IPS-15b (cell line): Measurements from ENCODE around the gene TMX4.
"Not testable (repeated sequence)": the region's sequence is repeated elsewhere in the genome, so short reads cannot be mapped to it uniquely, and the experiment has no call there.

Experiments
- H3K27me3 ChIP-seq: one replicate; pipeline ENCODE4 v1.6.1; 2013; ENCODE audit warnings: low read length; ENCODE audit not compliant: control insufficient read depth, insufficient read depth
- H3K36me3 ChIP-seq: one replicate; pipeline ENCODE4 v1.6.1; 2013; ENCODE audit warnings: low read length; ENCODE audit not compliant: control insufficient read depth, insufficient read depth
- H3K4me1 ChIP-seq: one replicate; pipeline ENCODE4 v1.6.1; 2013; ENCODE audit warnings: mild to moderate bottlenecking, low read length; ENCODE audit not compliant: control insufficient read depth, insufficient read depth
- H3K4me3 ChIP-seq: one replicate; pipeline ENCODE4 v1.5.1; 2013; ENCODE audit warnings: low read depth, low read length
- H3K9ac ChIP-seq: one replicate; pipeline ENCODE4 v1.6.1; 2013; ENCODE audit warnings: low read depth, mild to moderate bottlenecking, low read length
- H3K9me3 ChIP-seq: one replicate; pipeline ENCODE4 v1.6.1; 2013; ENCODE audit warnings: mild to moderate bottlenecking, low read length; ENCODE audit not compliant: control insufficient read depth, insufficient read depth

The TMX4 gene

DNA sequence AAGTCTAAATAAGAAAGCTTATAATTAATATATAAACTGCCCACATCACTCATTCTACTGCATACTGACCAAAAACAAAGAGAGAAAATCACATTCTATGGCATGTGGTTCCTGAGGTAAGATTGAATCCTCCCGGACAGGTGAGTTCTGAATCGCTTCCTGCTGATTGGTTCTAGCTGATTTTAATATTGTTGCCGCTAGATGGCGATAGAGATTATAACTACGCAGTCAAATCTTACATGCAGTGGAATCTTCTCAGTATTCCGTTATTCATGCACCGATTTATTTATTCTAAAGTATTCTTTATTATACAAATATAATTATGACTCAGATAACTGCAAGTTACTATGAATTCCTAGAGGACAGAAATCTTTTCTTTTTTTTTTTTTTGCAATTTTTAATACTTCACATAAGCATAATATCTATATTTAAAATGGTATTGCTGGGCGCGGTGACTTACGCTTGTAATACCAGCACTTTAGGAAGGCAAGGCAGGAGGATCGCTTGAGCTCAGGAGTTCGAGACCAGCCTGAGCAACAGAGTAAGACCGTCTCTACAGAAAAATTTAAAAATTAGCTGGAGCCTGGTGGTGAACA, 24.2 kb upstream of the TMX4 start:
- Histone ChIP-seq H3K36me3 (no peaks in the 10 kb centered on the region), H3K27me3 (no peaks in the 10 kb centered on the region), H3K9ac (no peak overlapping the region), H3K4me1 (no peaks in the 10 kb centered on the region), H3K4me3 (no peak overlapping the region), H3K9me3 (no peaks in the 10 kb centered on the region)

DNA sequence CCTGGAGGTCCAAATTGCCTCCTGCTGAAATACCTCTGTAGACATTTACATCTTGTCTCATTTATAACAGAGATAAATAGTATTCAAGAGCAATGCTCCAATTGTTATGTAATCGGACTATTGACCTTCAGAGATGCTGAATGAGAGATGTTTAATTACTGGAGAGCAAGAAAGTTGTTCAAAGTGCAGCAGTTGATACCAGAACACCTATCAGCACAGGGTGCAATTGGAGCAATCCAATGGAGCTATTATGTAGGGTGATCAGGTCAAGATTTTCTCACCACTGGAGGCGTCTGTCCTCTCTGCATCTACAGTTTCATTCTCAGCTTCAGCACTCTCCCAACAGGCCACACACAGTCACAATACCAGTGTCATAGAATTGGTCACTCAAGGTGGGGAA, 19.5 kb upstream of the TMX4 start:
- Histone ChIP-seq H3K4me3 (no peak overlapping the region), H3K4me1 (no peaks in the 10 kb centered on the region), H3K9me3 (no peaks in the 10 kb centered on the region), H3K9ac (no peak overlapping the region), H3K27me3 (no peaks in the 10 kb centered on the region), H3K36me3 (no peaks in the 10 kb centered on the region)

DNA sequence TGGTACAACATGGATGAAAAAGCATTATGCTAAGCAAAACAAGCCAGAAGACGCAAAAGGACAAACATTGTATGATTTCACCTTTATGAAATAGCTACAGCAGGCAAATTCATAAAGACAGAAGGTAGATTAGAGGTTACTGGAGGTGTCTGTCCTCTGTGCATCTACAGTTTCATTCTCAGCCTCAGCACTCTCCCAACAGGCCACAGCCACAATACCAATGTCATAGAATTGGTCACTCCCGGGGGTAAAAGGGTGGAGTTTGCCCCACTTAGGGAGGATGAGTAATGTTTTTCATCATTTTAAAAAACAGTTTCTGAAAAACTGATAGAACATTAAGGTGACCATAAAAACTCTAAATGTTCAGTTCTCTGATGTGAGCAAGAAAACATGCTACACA, 17.2 kb upstream of the TMX4 start:
- no peak overlapping the region for H3K9ac ChIP-seq
- H3K4me3 ChIP-seq = no peak overlapping the region
- no peaks in the 10 kb centered on the region for H3K36me3 ChIP-seq
- H3K4me1 ChIP-seq = no peaks in the 10 kb centered on the region
- H3K9me3 ChIP-seq = no peaks in the 10 kb centered on the region
- no peaks in the 10 kb centered on the region for H3K27me3 ChIP-seq

DNA sequence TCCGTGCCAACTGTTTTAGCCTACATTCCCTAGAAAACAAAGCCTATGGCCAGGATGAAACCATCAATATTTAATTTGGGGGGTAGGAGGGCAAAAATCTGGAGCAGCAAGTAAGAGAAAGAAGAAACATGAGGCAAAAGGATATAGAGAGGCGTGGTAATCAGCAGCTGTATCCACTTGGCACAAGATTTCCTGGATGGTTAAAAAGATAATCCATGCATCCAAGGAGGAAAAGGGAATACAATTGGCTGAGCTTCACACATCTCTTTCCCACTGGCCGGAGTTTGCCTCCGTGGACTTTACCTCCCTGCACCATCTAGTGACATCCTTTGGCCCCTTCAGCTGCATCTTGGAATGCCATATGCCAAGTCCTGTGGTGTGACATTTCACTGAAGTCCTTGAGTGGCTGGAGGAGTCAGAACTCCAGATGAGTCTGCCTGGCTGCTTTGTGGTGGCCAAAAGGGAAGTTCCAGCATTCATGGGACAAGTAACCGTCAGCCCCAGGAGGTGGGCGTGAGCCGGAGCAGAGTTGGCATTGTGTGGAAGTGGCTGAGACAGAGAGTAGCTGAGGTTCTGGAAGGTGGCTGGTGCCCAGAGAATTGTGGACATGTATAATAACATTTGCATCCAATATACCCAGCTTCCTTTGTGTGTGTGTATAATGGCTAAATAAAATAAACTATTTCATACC, 13.7 kb upstream of the TMX4 start:
- H3K9me3 ChIP-seq = no peaks in the 10 kb centered on the region
- H3K4me3 ChIP-seq = no peak overlapping the region
- no peaks in the 10 kb centered on the region for H3K36me3 ChIP-seq
- H3K27me3 ChIP-seq = no peaks in the 10 kb centered on the region
- no peak overlapping the region for H3K9ac ChIP-seq
- no peaks in the 10 kb centered on the region for H3K4me1 ChIP-seq

DNA sequence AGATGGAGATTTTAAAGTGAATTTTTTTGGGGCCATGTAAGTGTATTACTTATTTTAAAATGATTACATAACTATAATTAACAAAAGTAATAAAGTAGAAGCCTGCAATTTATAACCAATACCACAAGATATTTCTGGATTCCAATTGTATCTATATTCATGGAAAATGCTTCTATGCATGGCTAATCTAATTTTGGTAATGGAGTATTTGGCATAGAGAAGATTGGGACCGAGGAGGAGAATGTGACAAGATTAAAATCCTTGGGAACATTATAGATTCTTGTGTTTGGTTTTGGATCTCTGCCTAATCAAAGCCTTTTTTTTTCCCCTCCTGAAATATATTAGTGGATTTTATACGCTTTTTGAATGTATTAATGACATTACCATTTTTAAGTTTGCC, 12.9 kb upstream of the TMX4 start:
- no peaks in the 10 kb centered on the region for H3K36me3 ChIP-seq
- no peak overlapping the region for H3K9ac ChIP-seq
- H3K4me3 ChIP-seq = no peak overlapping the region
- H3K27me3 ChIP-seq = no peaks in the 10 kb centered on the region
- H3K4me1 ChIP-seq = no peaks in the 10 kb centered on the region
- H3K9me3 ChIP-seq = no peaks in the 10 kb centered on the region

DNA sequence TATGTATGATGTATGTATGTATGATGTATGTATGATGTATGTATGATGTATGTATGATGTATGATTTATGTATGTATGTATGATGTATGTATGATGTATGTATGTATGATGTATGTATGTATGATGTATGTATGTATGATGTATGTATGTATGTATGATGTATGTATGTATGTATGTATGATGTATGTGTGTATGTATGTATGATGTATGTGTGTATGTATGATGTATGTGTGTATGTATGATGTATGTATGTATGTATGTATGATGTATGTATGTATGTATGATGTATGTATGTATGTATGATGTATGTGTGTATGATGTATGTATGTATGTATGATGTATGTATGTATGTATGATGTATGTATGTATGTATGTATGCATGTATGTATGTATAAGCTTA, 12.0 kb upstream of the TMX4 start:
- not testable (repeated sequence) for H3K9me3 ChIP-seq, H3K27me3 ChIP-seq, H3K9ac ChIP-seq, H3K4me1 ChIP-seq, H3K36me3 ChIP-seq, H3K4me3 ChIP-seq

DNA sequence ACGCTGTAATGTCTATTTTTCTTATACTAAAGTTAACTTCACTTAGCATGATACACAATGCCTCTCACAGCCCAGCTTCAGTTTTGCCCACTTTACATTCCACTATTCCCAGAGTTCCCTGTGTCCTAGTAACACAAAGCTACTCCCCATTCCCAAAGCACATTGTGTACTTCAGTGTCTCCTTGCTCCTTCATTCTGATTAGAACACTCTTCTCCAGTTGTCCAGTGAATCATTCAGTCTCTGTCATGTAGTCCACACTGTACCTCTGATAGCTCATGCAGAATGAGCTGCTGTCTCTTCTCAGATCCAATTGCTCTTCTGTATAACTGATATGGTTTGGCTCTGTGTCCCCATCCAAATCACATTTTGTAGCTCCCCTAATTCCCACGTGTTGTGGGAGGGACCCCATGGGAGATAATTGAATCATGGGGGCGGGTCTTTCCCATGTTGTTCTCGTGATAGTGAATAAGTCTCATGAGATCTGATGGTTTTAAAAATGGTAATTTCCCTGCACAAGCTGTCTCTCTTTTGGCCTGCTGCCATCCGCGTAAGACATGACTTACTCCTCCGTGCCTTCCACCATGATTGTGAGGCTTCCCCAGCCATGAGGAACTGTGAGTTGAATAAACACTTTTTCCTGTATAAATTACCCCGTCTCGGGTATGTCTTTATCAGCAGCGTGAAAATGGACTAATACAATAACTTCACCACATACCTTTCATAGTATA, 2.1 kb upstream of the TMX4 start:
- no peaks in the 10 kb centered on the region for H3K4me1 ChIP-seq
- H3K9ac ChIP-seq = no peak overlapping the region
- H3K36me3 ChIP-seq = no peaks in the 10 kb centered on the region
- H3K9me3 ChIP-seq = no peaks in the 10 kb centered on the region
- no peak overlapping the region for H3K4me3 ChIP-seq
- H3K27me3 ChIP-seq = peaks cover 14% of the 10 kb centered on the region

DNA sequence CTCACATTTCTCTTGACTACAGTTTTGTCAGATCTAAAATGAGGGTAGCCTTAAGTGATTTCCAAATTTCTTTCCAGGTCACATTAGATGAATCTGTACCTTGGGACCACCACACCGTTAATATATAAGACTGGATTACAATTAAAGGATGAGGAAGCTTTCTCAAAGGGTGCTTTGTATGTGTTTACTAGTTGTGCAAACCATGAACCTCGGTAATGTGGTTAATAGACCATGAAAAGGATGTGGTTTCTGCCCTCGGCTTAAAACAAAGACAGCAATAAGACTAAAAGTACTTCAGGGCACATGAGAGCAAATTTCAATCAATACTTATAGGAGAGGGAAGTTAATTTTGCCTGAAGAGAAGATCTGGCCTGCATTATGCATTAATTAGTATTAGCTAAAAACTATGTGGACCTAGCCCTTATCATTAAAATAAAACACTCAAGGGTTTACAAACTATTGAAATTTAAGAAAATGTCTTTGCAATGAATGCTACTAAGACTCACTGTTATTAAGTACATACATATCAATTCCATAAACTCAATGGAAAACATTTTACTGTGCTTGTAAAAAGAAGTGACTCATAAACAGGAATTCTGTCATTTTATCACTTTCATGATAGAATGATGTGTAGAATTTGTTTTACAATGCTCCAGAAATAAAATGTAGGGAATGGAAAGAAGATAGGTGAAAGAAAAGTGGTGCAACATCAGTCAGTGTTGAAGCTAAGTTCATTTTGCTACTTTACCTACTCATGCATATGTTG, 936 bp upstream of the TMX4 start:
- Histone ChIP-seq H3K9ac (no peak overlapping the region), H3K4me3 (peak overlapping the region; percentile 88), H3K4me1 (no peaks in the 10 kb centered on the region), H3K9me3 (no peaks in the 10 kb centered on the region), H3K36me3 (no peaks in the 10 kb centered on the region), H3K27me3 (peaks cover 14% of the 10 kb centered on the region)

DNA sequence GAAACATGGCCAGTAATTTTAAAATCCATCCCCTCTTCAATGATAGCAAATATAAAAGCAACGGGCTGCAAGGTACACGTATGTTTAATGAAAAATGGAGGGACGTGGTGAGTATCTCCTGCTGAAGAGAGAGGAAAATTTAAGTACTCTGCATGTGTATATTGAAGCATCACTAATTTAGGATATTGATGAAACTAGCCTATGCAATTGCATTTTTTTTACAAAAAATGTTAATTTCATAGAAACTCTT, 362 bp upstream of the TMX4 start:
- H3K4me3 ChIP-seq = peak overlapping the region; percentile 88
- peaks cover 14% of the 10 kb centered on the region for H3K27me3 ChIP-seq
- no peak overlapping the region for H3K9ac ChIP-seq
- no peaks in the 10 kb centered on the region for H3K36me3 ChIP-seq
- H3K4me1 ChIP-seq = no peaks in the 10 kb centered on the region
- H3K9me3 ChIP-seq = no peaks in the 10 kb centered on the region

DNA sequence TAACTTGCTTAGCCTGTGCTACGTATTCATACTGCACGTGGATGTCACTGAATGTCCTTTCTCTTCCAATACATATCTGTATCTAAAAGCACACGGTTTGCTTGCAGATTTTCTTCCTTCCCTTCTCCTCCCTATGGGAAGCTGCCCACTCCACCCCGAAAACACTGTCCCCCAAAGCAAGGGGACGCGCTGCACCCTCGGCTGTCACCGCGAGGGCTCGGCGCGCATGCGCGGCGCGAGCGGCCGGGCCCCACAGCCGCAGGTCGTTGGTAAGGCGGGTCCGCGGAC, 659 bp downstream of the TMX4 start:
- no peaks in the 10 kb centered on the region for H3K4me1 ChIP-seq
- no peaks in the 10 kb centered on the region for H3K36me3 ChIP-seq
- H3K27me3 ChIP-seq = peaks cover 14% of the 10 kb centered on the region
- H3K4me3 ChIP-seq = peak overlapping the region; percentile 88
- no peaks in the 10 kb centered on the region for H3K9me3 ChIP-seq
- H3K9ac ChIP-seq = peak overlapping the region; percentile 63

DNA sequence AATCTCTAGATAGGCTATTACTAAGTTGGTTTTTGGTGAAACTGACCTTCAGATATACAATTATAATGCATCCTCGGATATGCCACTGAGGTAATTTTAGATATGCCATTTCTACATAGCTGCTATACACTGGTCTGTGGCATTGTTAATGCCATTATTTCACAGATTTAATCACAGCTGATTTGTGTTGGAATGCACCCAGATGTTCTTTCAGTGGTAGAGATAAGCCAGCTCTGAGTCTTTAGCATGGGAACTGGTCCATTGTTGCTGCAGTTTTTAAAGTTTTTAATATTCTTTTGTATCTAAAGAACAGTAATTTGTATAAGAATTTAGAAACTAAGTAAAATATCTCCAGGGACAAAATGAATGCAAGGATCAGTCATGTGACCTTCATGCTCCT, 6.8 kb downstream of the TMX4 start:
- no peaks in the 10 kb centered on the region for H3K9me3 ChIP-seq
- no peak overlapping the region for H3K9ac ChIP-seq
- peaks cover under 1% of the 10 kb centered on the region for H3K4me1 ChIP-seq
- no peaks in the 10 kb centered on the region for H3K36me3 ChIP-seq
- no peak overlapping the region for H3K4me3 ChIP-seq
- no peaks in the 10 kb centered on the region for H3K27me3 ChIP-seq

DNA sequence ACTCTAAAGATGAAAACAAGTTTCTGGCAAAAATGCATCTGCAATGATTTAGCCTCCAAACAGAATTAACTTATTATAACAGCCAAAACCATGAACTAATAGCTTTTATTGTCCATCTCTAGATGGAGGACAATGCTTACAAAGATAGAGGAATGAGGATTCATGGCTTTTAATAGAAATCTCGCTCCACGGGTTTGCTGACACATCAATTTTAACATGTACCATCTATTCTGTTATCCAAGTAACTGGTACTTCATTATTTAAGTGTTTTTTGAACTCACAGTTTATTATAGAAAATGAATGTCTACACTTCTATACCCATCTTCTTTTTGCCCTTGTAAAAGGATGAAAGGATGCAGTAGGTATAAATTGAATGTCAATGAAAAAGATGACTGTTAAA, 10.8 kb downstream of the TMX4 start:
- Histone ChIP-seq H3K27me3 (no peaks in the 10 kb centered on the region), H3K36me3 (no peaks in the 10 kb centered on the region)

More for the DNA sequence above, 10.8 kb downstream of the TMX4 start:
- H3K4me3 ChIP-seq = no peak overlapping the region
- H3K4me1 ChIP-seq = peaks cover 3% of the 10 kb centered on the region
- no peaks in the 10 kb centered on the region for H3K9me3 ChIP-seq
- no peak overlapping the region for H3K9ac ChIP-seq
